Measurements from ENCODE around the gene PSMA6.
"Not testable (repeated sequence)": the region's sequence is repeated elsewhere in the genome, so short reads cannot be mapped to it uniquely, and the experiment has no call there.

The PSMA6 gene

GRCh38 chr14:35292051-35292769, at the start of gene PSMA6:
Gene PSMA6, plus strand, starts transcription at chr14:35292382. Its CDS starts 95 bp downstream, at chr14:35292477.
- DNase-seq (ENCODE audit: low read depth in 2 of 2), result peak; percentile 98 to 99

- DNase-seq (ENCODE audit: low read depth in 2 of 2), result no peak
These were observed 49.4 kb upstream of the PSMA6 start for GRCh38 chr14:35242599-35243311.

- no peak for DNase-seq (ENCODE audit: low read depth in 2 of 2)
These were observed 48.2 kb upstream of the PSMA6 start for GRCh38 chr14:35243956-35244355.

GRCh38 chr14:35244542-35244941, 47.6 kb upstream of the PSMA6 start:
- DNase-seq (ENCODE audit: low read depth in 2 of 2), result no peak

GRCh38 chr14:35245051-35245450, 47.1 kb upstream of the PSMA6 start:
- DNase-seq (ENCODE audit: low read depth in 2 of 2), result no peak

GRCh38 chr14:35247777-35248475, 44.3 kb upstream of the PSMA6 start:
- DNase-seq (ENCODE audit: low read depth in 2 of 2), result no peak

DNA sequence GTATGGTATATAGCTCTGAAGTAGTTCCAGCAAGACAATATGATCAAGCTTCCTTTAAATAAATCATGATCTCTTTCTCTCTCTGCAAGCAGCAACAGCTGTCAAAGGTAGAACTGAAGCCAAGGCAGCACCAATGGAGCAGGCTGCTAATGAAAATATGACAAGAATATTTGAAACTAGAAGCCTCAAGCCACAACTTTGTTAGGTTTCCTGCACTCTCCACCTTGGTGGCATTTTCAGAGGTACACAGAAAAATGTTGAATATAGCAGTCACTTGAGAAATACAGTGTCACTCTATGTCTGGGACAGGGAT, 43.8 kb upstream of the PSMA6 start:
- no peak for DNase-seq (ENCODE audit: low read depth in 2 of 2)

- no peak for DNase-seq (ENCODE audit: low read depth in 2 of 2)
These were observed 41.9 kb upstream of the PSMA6 start for GRCh38 chr14:35250319-35250718.

DNA sequence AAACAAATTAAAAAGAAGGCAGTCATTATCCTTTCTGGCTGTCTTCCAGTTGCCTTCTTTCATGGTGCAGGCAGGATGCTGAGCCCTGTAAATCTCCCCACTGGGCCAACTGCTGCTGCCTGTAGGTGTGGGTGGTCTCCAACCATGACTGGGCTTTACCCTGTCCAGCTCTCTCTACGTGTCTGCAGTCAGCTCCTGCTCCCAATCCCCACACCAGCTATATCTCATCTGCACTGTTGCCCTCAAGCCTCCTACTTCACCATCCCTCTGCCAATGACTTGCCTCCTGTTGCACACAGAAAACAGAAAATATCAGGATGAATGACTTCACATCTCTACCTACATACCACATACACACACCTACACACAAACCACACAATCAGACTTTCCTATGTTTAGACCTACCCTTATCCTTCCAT, 39.7 kb upstream of the PSMA6 start:
- no peak for DNase-seq (ENCODE audit: low read depth in 2 of 2)

GRCh38 chr14:35253056-35253455, 39.1 kb upstream of the PSMA6 start:
- DNase-seq (ENCODE audit: low read depth in 2 of 2), result not testable (repeated sequence)

DNA sequence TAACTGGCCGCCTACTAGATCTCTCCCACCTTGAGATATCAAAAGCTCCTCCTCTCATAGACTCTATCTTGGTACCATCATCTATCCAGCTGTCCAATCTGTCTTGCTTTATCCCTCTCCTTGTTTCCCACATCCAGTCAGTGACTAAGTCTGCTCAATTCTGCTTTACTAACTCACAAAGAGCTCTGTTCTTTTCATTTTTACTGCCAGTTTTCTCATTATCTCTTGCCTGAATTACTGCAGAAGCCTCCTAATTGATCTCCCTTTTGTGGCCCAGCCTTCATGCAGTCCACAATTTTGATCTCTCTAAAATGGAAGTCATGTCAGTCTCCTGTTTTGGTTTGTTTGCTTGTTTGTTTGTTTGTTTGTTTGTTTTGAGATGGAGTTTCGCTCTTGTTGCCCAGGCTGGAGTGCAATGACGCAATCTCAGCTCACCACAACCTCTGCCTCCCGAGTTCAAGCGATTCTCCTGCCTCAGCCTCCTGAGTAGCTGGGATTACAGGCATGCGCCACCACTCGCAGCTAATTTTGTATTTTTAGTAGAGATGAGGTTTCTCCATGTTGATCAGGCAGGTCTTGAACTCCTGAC, 38.1 kb upstream of the PSMA6 start:
- not testable (repeated sequence) for DNase-seq (ENCODE audit: low read depth in 2 of 2)

DNA sequence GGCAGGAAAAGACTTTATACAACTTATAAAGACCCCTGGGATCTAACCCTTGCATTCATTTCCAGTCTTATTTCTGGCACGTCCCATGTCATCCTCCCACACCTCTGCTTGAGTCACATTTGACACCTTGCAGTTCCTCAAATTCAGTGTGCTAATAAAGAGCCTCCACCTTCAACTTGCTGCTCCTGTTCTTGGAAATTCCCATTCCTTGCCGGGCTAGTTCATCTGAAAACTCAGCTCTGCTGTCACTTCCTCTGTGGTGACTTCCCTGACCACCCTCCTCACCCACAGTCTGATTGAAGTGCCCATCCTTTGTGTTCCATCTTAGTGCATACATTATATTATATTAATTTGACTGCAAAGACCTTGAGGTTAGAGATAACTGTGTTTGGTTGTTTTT, 37.4 kb upstream of the PSMA6 start:
- DNase-seq (ENCODE audit: low read depth in 2 of 2), result no peak

GRCh38 chr14:35255711-35256110, 36.5 kb upstream of the PSMA6 start:
- no peak for DNase-seq (ENCODE audit: low read depth in 2 of 2)

DNA sequence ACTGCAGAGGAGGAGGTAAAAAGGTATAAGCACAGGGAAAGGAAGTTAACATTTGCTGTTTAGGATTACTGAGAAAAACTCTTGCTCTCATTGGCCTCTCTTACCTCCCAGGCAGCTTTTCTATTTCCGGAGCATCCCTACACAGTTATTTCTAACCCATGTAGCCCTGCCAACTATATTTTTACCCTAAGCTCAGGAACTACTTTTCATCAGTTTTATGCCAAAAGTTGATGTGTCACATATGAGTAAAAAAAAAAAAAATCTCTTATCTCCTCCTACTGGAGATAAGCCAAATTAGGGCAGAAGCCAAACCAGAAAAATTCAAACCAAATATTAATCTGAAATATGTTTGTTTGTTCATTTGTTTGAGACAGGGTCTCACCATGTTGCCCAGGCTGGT, 34.4 kb upstream of the PSMA6 start:
- DNase-seq (ENCODE audit: low read depth in 2 of 2), result no peak

GRCh38 chr14:35258420-35258819, 33.8 kb upstream of the PSMA6 start:
- no peak for DNase-seq (ENCODE audit: low read depth in 2 of 2)

DNA sequence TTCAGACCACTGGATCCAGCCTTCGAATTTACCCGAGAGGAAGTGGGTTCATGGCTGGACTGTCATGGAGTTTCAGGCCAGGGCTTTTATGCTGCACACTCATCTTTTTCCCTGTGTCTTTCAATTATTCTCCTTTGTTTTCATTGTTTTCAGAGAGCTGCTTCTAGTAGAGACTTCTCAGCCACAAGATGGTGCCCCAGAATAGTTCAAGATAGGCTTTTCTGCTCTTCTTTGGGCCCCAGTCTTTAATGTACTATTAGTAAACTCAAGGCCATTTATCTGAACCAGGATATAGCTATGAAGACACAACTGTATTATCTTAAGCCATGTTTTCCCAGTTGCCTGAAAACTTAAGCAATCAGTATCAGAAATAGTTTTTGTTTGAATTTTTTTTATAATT, 30.4 kb upstream of the PSMA6 start:
- DNase-seq (ENCODE audit: low read depth in 2 of 2), result no peak

DNA sequence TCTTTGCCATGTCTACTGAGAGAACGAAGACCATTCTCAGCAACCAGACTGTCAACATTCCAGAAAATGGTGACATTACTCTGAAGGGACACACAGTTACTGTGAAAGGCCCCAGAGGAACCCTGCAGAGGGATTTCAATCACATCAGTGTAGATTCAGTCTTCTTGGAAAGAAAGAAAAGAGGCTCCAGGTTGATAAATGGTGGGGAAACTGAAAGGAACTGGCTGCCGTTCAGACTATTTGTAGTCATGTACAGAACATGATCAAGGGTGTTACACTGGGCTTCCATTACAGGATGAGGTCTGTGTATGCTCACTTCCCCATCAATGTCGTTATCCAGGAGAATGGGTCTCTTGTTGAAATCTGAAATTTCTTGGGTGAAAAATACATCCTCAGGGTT, 29.7 kb upstream of the PSMA6 start:
- no peak for DNase-seq (ENCODE audit: low read depth in 2 of 2)

DNA sequence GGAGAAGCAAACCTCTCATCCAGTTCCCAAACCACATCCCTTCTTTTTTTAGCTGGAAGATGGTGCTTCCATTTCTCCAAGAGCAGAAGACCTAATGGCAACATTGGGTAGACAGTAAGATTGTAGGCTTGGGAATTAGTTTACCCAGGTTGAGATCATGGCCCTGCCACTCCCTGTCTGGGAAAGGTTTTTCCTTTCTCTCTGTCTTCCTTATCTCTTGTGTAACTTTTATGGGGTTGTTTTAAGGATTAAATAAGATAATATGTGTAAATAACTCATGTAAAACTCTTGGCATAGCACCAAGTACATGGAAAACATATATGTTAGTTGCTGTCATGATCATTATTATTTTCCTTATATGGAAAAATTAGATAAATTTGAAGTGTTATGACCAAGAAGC, 23.2 kb upstream of the PSMA6 start:
- DNase-seq (ENCODE audit: low read depth in 2 of 2), result no peak

DNA sequence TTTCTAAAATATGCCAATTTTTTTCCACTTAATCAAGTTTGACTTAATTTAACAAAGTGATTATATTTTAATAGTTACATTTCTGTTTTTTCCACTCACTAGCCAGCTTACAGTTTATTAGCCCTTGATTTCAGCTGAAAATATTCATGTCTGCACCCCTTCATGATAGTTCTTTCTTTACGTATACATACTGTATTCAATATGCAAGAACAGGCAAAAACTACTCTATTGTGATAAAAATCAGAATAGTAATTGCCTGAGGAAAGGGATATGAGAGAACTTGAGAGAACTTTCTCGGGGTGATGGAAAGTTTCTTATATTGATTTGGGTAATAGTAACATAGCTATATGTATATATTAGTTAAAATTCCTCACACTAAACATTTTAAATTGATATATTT, 17.4 kb upstream of the PSMA6 start:
- DNase-seq (ENCODE audit: low read depth in 2 of 2), result no peak

GRCh38 chr14:35277179-35277578, 15.0 kb upstream of the PSMA6 start:
- no peak for DNase-seq (ENCODE audit: low read depth in 2 of 2)

- DNase-seq (ENCODE audit: low read depth in 2 of 2), result no peak
These were observed 12.8 kb upstream of the PSMA6 start for GRCh38 chr14:35279369-35279768.

DNA sequence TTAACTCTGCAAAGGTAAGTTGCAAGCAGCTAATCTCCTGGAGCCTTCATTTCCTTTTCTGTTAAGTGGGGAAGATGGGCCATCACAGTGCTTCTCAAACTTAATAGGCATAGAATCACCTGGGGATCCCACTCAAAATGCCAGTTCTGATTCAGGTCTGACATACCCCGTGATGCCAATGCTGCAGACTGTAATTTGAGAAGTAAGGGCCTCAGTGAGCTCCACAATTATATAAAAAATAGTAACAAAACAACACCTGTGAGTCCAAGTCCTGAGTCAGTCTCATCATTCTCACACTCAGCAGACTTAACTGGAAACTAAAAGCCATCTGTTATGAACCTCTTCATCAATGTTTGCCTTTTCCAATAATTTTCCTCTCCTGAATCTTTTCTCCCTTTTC, 10.8 kb upstream of the PSMA6 start:
- DNase-seq (ENCODE audit: low read depth in 2 of 2), result no peak

DNA sequence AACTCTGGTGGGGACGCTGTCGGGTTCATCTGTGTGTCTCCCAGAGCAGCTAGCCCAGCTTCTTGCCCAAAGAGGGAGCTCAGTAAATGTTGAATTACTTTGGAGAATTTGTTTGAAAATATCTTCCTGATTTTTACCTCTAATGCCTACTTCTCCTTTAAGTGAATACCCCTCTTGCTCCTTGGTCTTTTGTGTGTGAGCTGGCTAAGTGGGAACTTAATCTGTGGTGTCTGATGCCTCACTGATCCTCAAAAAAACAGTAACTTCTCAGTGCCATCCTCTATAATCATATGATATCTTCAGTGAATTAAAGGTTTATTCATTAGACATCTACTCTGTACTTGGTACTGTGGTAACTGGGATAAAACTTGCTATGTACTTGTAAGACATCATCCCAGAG, 7.7 kb upstream of the PSMA6 start:
- no peak for DNase-seq (ENCODE audit: low read depth in 2 of 2)
